Liver (tissue), 3 donors: ENCODE measurements around the gene FGD1.

Experiments
- ATF3 ChIP-seq: IDR thresholded peaks from 2 replicates; pipeline ENCODE4 v1.6.1; 2016; ENCODE audit warnings: antibody characterized with exemption
- EGR1 ChIP-seq, 2 donors: IDR thresholded peaks; 2 replicates each; pipeline ENCODE4 v1.6.1; 2016 to 2018; ENCODE audit warnings: antibody characterized with exemption in 2 of 2, low read depth in 2 of 2
- FOXA1 ChIP-seq: IDR thresholded peaks from 2 replicates; pipeline ENCODE4 v1.6.1; 2016; ENCODE audit warnings: antibody characterized with exemption
- GABPA ChIP-seq, 2 donors: IDR thresholded peaks in 1 of 2; conservative IDR thresholded peaks in 1 of 2; 2 replicates each; pipeline ENCODE4 v1.6.1; 2016; ENCODE audit warnings: antibody characterized with exemption in 2 of 2, mild to moderate bottlenecking in 1 of 2, moderate library complexity in 1 of 2
- HNF4G ChIP-seq: IDR thresholded peaks from 2 replicates; pipeline ENCODE4 v1.6.1; 2016; ENCODE audit warnings: antibody characterized with exemption
- JUND ChIP-seq, 2 donors: IDR thresholded peaks; 2 replicates each; pipeline ENCODE4 v1.6.1; 2016; ENCODE audit warnings: antibody characterized with exemption in 2 of 2
- RAD21 ChIP-seq, 2 donors: IDR thresholded peaks; 2 replicates each; pipeline ENCODE4 v1.6.1; 2016; ENCODE audit warnings: antibody characterized with exemption in 2 of 2, mild to moderate bottlenecking in 2 of 2
- SP1 ChIP-seq: IDR thresholded peaks from 2 replicates; pipeline ENCODE4 v1.6.1; 2018; ENCODE audit warnings: antibody characterized with exemption, mild to moderate bottlenecking
- TAF1 ChIP-seq: conservative IDR thresholded peaks from 2 replicates; pipeline ENCODE4 v1.6.1; 2016; ENCODE audit warnings: antibody characterized with exemption, mild to moderate bottlenecking
- YY1 ChIP-seq: IDR thresholded peaks from 2 replicates; pipeline ENCODE4 v1.6.1; 2016; ENCODE audit warnings: antibody characterized with exemption, mild to moderate bottlenecking
- TF ChIP-seq, protein P1 (sequence below): fragments of 150-350 bp; IDR thresholded peaks from 2 replicates; pipeline ENCODE4 v1.5.1; 2017; ENCODE audit warnings: improper control_type of control experiment, low read depth, low read length; ENCODE audit not compliant: missing input control
- TF ChIP-seq, protein P2 (sequence below): IDR thresholded peaks from 2 replicates; pipeline ENCODE4 v1.6.1; 2016; ENCODE audit warnings: antibody characterized with exemption
- TF ChIP-seq, protein P3 (sequence below): IDR thresholded peaks from 2 replicates; pipeline ENCODE4 v1.6.1; 2016; ENCODE audit warnings: antibody characterized with exemption, mild to moderate bottlenecking
- TF ChIP-seq, protein P4 (sequence below): IDR thresholded peaks from 2 replicates; pipeline ENCODE4 v1.6.1; 2016; ENCODE audit warnings: antibody characterized with exemption
- donor health status: healthy.
- donor health status: healthy.

DNA sequence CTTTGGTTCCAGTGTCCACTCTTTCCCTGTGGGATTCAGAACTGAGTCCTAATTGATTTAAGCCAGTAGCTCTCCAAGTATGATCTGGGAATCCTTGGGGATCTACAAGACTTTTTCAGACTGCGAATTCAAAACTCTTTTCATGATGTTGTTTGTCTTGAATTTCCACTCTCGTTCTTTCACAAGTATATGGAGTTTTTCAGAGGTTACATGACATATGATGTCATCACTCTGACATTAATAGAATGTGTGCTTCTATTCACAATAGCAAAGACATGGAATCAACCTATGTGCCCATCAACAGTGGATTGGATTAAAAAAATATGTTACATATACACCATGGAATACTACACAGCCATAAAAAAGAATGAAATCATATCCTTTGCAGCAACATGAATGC is 79.1 kb downstream of the FGD1 start:
- TF ChIP-seq, protein P1, sequence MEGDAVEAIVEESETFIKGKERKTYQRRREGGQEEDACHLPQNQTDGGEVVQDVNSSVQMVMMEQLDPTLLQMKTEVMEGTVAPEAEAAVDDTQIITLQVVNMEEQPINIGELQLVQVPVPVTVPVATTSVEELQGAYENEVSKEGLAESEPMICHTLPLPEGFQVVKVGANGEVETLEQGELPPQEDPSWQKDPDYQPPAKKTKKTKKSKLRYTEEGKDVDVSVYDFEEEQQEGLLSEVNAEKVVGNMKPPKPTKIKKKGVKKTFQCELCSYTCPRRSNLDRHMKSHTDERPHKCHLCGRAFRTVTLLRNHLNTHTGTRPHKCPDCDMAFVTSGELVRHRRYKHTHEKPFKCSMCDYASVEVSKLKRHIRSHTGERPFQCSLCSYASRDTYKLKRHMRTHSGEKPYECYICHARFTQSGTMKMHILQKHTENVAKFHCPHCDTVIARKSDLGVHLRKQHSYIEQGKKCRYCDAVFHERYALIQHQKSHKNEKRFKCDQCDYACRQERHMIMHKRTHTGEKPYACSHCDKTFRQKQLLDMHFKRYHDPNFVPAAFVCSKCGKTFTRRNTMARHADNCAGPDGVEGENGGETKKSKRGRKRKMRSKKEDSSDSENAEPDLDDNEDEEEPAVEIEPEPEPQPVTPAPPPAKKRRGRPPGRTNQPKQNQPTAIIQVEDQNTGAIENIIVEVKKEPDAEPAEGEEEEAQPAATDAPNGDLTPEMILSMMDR: no peak
- TF ChIP-seq, protein P2, sequence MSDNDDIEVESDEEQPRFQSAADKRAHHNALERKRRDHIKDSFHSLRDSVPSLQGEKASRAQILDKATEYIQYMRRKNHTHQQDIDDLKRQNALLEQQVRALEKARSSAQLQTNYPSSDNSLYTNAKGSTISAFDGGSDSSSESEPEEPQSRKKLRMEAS: no peak
- TF ChIP-seq TAF1 (no peak), EGR1 (IDR thresholded peaks at IDR 0.05; ENCODE audit: low read depth in 2 of 2) (no peak), YY1 (no peak), RAD21 (IDR thresholded peaks at IDR 0.05) (no peak), FOXA1 (no peak), GABPA (IDR thresholded peaks at IDR 0.05 in 1 of 2, conservative IDR thresholded peaks at IDR 0.05 in 1 of 2) (no peak), SP1 (no peak), HNF4G (no peak), ATF3 (no peak), JUND (IDR thresholded peaks at IDR 0.05) (no peak)
- TF ChIP-seq, protein P3, sequence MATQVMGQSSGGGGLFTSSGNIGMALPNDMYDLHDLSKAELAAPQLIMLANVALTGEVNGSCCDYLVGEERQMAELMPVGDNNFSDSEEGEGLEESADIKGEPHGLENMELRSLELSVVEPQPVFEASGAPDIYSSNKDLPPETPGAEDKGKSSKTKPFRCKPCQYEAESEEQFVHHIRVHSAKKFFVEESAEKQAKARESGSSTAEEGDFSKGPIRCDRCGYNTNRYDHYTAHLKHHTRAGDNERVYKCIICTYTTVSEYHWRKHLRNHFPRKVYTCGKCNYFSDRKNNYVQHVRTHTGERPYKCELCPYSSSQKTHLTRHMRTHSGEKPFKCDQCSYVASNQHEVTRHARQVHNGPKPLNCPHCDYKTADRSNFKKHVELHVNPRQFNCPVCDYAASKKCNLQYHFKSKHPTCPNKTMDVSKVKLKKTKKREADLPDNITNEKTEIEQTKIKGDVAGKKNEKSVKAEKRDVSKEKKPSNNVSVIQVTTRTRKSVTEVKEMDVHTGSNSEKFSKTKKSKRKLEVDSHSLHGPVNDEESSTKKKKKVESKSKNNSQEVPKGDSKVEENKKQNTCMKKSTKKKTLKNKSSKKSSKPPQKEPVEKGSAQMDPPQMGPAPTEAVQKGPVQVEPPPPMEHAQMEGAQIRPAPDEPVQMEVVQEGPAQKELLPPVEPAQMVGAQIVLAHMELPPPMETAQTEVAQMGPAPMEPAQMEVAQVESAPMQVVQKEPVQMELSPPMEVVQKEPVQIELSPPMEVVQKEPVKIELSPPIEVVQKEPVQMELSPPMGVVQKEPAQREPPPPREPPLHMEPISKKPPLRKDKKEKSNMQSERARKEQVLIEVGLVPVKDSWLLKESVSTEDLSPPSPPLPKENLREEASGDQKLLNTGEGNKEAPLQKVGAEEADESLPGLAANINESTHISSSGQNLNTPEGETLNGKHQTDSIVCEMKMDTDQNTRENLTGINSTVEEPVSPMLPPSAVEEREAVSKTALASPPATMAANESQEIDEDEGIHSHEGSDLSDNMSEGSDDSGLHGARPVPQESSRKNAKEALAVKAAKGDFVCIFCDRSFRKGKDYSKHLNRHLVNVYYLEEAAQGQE: no peak
- TF ChIP-seq, protein P4, sequence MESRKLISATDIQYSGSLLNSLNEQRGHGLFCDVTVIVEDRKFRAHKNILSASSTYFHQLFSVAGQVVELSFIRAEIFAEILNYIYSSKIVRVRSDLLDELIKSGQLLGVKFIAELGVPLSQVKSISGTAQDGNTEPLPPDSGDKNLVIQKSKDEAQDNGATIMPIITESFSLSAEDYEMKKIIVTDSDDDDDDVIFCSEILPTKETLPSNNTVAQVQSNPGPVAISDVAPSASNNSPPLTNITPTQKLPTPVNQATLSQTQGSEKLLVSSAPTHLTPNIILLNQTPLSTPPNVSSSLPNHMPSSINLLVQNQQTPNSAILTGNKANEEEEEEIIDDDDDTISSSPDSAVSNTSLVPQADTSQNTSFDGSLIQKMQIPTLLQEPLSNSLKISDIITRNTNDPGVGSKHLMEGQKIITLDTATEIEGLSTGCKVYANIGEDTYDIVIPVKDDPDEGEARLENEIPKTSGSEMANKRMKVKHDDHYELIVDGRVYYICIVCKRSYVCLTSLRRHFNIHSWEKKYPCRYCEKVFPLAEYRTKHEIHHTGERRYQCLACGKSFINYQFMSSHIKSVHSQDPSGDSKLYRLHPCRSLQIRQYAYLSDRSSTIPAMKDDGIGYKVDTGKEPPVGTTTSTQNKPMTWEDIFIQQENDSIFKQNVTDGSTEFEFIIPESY: no peak
